GM19035 (cell line): Measurements from ENCODE around the gene PTPRM.

Experiments used
- ATAC-seq: cut with Tn5 transposase; IDR thresholded peaks from one replicate; pipeline ENCODE4 v1.9.1; 2021; ENCODE audit not compliant: unreplicated experiment

PTPRM gene

GRCh38 chr18:7567474-7568425 lies 634 bp downstream of the PTPRM start:
- peak; percentile 29 for ATAC-seq

GRCh38 chr18:7568426-7568825 lies 1.3 kb downstream of the PTPRM start:
- no peak for ATAC-seq

- ATAC-seq: no peak
Measured at GRCh38 chr18:7571626-7572025, 4.5 kb downstream of the PTPRM start.

GRCh38 chr18:7572822-7573221 lies 5.7 kb downstream of the PTPRM start:
- no peak for ATAC-seq

- ATAC-seq: no peak
Measured at GRCh38 chr18:7575465-7576028, 8.4 kb downstream of the PTPRM start.

- no peak for ATAC-seq
Measured at GRCh38 chr18:7576077-7576476, 9.0 kb downstream of the PTPRM start.

GRCh38 chr18:7576685-7577084 lies 9.6 kb downstream of the PTPRM start:
- no peak for ATAC-seq

GRCh38 chr18:7577706-7578105 lies 10.6 kb downstream of the PTPRM start:
- no peak for ATAC-seq

GRCh38 chr18:7579176-7579917 lies 12.2 kb downstream of the PTPRM start:
- ATAC-seq: no peak

- no peak for ATAC-seq
Measured at GRCh38 chr18:7579918-7580542, 12.9 kb downstream of the PTPRM start.

GRCh38 chr18:7584646-7585275 lies 17.6 kb downstream of the PTPRM start:
- ATAC-seq: no peak

- no peak for ATAC-seq
Measured at GRCh38 chr18:7585276-7585670, 18.2 kb downstream of the PTPRM start.

- no peak for ATAC-seq
Measured at GRCh38 chr18:7586379-7586778, 19.3 kb downstream of the PTPRM start.

GRCh38 chr18:7590826-7591560 lies 23.9 kb downstream of the PTPRM start:
- ATAC-seq: no peak

- no peak for ATAC-seq
Measured at GRCh38 chr18:7592305-7593071, 25.4 kb downstream of the PTPRM start.

- no peak for ATAC-seq
Measured at GRCh38 chr18:7593218-7593819, 26.2 kb downstream of the PTPRM start.

GRCh38 chr18:7596147-7596546 lies 29.0 kb downstream of the PTPRM start:
- ATAC-seq: no peak

GRCh38 chr18:7597500-7597899 lies 30.4 kb downstream of the PTPRM start:
- ATAC-seq: no peak
